ENCODE data around the gene ICAM1. TPM values are rescaled to one million over a fixed set of nuclear protein-coding genes. Genes with fewer than 3 reads are reported as not detected.

ICAM1 gene
- total and polyA plus RNA-seq, 8 donors = 2.3 to 15.6 (median 8.7) TPM

DNA sequence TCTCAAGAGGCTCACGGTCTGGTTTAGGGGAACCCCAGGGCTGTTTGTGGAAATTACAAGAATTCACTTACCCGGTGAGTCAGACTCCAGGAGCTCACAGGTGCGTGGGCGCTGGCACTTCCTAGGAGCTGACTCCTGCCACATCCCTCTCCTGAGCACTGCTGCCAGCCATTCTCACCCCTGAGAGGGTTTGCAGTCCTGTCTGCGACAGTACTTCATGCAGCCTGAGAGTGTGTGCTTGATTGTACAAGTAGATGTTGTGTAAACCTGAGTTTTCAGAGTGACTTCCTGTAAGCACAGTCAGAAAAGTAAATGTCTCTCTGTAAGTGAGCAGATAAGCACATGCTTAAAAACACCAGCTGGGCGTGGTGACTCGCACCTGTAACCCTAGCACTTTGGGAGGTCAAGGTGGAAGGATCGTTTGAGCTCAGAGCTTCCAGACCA, 10.8 kb upstream of the ICAM1 start:
- H3K4me1 ChIP-seq = peaks cover 10 to 33% (median 21%) of the 10 kb centered on the region in 4 donors
- H3K27me3 ChIP-seq = no peaks in the 10 kb centered on the region
- peak overlapping the region; percentile 9 to 78 (median 67) for H3K27ac ChIP-seq
- H3K36me3 ChIP-seq = peaks cover 32 to 48% (median 40%) of the 10 kb centered on the region in 4 donors
- peak overlapping the region in 1 of 4 donors; percentile 34 for H3K4me3 ChIP-seq
- WGBS, 5 donors = 23 to 49% (median 39%) methylated on average over 8 of the region's 8 CpGs
- TF ChIP-seq POLR2AphosphoS5 (IDR thresholded peaks at IDR 0.05) = peak in 2 of 3 donors; percentile 52 to 75
- TF ChIP-seq, protein P1, sequence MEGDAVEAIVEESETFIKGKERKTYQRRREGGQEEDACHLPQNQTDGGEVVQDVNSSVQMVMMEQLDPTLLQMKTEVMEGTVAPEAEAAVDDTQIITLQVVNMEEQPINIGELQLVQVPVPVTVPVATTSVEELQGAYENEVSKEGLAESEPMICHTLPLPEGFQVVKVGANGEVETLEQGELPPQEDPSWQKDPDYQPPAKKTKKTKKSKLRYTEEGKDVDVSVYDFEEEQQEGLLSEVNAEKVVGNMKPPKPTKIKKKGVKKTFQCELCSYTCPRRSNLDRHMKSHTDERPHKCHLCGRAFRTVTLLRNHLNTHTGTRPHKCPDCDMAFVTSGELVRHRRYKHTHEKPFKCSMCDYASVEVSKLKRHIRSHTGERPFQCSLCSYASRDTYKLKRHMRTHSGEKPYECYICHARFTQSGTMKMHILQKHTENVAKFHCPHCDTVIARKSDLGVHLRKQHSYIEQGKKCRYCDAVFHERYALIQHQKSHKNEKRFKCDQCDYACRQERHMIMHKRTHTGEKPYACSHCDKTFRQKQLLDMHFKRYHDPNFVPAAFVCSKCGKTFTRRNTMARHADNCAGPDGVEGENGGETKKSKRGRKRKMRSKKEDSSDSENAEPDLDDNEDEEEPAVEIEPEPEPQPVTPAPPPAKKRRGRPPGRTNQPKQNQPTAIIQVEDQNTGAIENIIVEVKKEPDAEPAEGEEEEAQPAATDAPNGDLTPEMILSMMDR (IDR thresholded peaks at IDR 0.05) = no peak
- intact Hi-C loops (cut with DNase I; ENCODE audit: low total_unique reads) = no loop called here
- peak; percentile 44 to 53 for DNase-seq
- no peaks in the 10 kb centered on the region for H3K9me3 ChIP-seq

DNA sequence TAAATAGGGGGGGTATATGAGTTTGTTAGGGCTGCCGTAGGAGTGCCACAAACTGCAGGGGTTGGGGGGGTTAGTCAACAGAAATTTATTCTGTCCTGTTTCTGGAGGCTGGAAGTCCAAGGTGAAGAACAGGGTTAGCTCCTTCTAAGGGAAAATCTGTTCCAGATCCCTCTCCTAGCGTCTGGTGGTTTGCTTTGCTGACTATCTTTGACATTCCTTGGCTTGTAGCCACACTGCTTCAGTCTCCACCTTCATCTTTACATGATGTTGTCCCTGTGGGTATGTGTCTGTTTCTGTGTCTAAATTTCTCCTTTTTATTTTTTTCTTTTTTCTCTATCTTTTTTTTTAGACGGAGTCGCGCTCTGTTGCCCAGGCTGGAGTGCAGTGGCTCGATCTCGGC, 8.1 kb upstream of the ICAM1 start:
- no peak for DNase-seq
- WGBS, 5 donors = 73 to 81% (median 76%) methylated on average over 7 of the region's 7 CpGs
- H3K9me3 ChIP-seq = no peaks in the 10 kb centered on the region
- no peak for TF ChIP-seq POLR2AphosphoS5 (IDR thresholded peaks at IDR 0.05)
- no peaks in the 10 kb centered on the region for H3K27me3 ChIP-seq
- H3K27ac ChIP-seq = no peak overlapping the region
- intact Hi-C loops (cut with DNase I; ENCODE audit: low total_unique reads) = no loop called here
- no peak overlapping the region for H3K4me3 ChIP-seq
- peaks cover 10 to 22% (median 14%) of the 10 kb centered on the region in 4 donors for H3K36me3 ChIP-seq
- peaks cover 10 to 33% (median 21%) of the 10 kb centered on the region in 4 donors for H3K4me1 ChIP-seq

DNA sequence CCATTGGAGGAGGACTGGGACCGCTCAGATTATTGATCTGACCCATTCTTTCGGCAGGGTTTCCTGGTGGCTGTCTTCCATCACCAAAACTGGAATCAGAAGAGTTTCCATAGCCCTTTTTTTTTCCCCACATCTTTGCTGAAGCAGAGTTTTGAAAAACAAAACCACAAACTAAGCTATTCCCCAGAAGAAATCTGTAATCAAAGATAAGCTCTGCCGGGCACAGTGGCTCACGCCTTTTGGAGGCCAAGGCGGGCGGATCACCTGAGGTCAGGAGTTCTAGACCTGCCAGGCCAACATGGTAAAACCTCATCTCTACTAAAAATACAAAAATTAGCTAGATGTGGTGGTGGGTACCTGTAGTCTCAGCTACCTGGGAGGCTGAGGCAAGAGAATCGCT, 4.2 kb upstream of the ICAM1 start:
- H3K4me1 ChIP-seq = peaks cover 13 to 26% (median 20%) of the 10 kb centered on the region in 4 donors
- H3K27me3 ChIP-seq = peaks cover 0 to 31% (median 0%) of the 10 kb centered on the region in 3 donors
- WGBS, 5 donors = 62 to 74% (median 66%) methylated on average over 7 of the region's 7 CpGs
- intact Hi-C loops (cut with DNase I; ENCODE audit: low total_unique reads) = loop anchor here (5.0 kb wide), 1 partner anchor 126 kb away; no protein-coding TSS in a partner anchor
- no peak overlapping the region for H3K27ac ChIP-seq
- H3K9me3 ChIP-seq = no peaks in the 10 kb centered on the region
- no peak for DNase-seq
- no peaks in the 10 kb centered on the region for H3K36me3 ChIP-seq
- no peak overlapping the region for H3K4me3 ChIP-seq
- TF ChIP-seq POLR2AphosphoS5 (IDR thresholded peaks at IDR 0.05) (no peak), POLR2A (IDR thresholded peaks at IDR 0.05) (no peak), EP300 (IDR thresholded peaks at IDR 0.05) (no peak)
- TF ChIP-seq, protein P1 (IDR thresholded peaks at IDR 0.05) = no peak

DNA sequence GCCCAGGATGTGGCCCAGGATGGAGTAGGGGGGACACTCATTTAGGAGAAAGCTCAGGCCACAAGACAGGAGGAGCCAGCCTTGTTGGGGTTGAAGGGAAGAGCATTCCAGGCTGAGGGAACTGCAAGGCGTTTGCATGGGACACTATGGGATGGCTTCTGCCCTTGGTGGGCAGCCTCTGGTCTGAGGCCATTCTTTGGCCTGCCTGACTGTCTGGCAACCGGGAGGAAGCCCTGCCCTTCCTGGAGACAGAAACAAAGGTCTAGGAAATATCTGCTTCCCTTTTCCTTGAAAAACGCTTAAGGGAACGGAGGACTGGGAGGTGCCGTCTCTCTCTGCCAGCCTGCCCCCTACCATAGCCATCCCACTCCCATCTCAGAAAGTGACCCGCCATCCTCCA, 2.8 kb upstream of the ICAM1 start:
- no peaks in the 10 kb centered on the region for H3K36me3 ChIP-seq
- intact Hi-C loops (cut with DNase I; ENCODE audit: low total_unique reads) = loop anchor here (5.0 kb wide), 1 partner anchor 124 kb away; no protein-coding TSS in a partner anchor
- H3K27ac ChIP-seq = peak overlapping the region in 3 of 5 donors; percentile 41 to 89 (median 56)
- H3K4me1 ChIP-seq = peaks cover 16 to 38% (median 22%) of the 10 kb centered on the region in 4 donors
- H3K4me3 ChIP-seq = no peak overlapping the region
- no peaks in the 10 kb centered on the region for H3K9me3 ChIP-seq
- WGBS, 5 donors = 67 to 73% (median 72%) methylated on average over 6 of the region's 6 CpGs
- TF ChIP-seq POLR2AphosphoS5 (IDR thresholded peaks at IDR 0.05) (peak in 1 of 3 donors; percentile 12), EP300 (IDR thresholded peaks at IDR 0.05) (no peak)
- no peak for DNase-seq
- H3K27me3 ChIP-seq = peaks cover 0 to 35% (median 0%) of the 10 kb centered on the region in 3 donors

DNA sequence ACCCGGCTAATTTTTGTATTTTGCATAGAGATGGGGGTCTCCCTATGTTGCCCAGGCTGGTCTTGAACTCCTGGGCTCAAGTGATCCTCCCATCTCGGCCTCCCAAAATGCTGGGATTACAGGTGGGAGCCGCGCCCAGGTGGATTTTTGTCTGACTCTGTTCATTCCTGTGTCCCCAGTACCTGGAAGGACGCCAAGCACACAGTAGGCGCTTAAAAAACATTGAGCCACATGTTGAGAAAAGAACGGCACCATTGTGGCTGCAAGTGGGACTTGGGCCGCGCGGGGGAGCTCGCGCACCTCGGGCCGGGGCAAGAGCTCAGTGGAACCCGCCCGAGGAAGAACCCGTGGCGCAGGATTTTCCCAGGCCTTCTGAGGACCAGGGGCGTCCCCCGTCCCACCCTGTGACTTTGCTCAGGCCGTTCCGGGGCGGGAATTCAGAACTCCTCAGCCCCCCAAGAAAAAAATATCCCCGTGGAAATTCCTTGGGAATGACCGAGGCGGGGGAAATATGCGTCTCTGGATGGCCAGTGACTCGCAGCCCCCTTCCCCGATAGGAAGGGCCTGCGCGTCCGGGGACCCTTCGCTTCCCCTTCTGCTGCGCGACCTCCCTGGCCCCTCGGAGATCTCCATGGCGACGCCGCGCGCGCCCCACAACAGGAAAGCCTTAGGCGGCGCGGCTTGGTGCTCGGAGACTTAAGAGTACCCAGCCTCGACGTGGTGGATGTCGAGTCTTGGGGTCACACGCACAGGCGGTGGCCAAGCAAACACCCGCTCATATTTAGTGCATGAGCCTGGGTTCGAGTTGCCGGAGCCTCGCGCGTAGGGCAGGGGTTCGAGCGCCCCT, 1.4 kb upstream of the ICAM1 start:
- peak; percentile 88 to 93 for DNase-seq
- H3K4me3 ChIP-seq = peak overlapping the region; percentile 39 to 68 (median 44)
- TF ChIP-seq POLR2AphosphoS5 (IDR thresholded peaks at IDR 0.05) (peak in 1 of 3 donors; percentile 3), EP300 (IDR thresholded peaks at IDR 0.05) (no peak)
- TF ChIP-seq, protein P1 (IDR thresholded peaks at IDR 0.05) = peak in 5 of 7 experiments; percentile 86 to 92 (median 90)
- H3K36me3 ChIP-seq = peaks cover 0 to 6% (median 2%) of the 10 kb centered on the region in 4 donors
- H3K9me3 ChIP-seq = no peaks in the 10 kb centered on the region
- H3K27me3 ChIP-seq = peaks cover 0 to 35% (median 0%) of the 10 kb centered on the region in 3 donors
- 2 to 6% (median 5%) methylated on average over 14 to 59 of the region's 59 CpGs for WGBS, 5 donors
- H3K27ac ChIP-seq = peak overlapping the region; percentile 67 to 92 (median 85)
- H3K4me1 ChIP-seq = peaks cover 16 to 38% (median 27%) of the 10 kb centered on the region in 4 donors
- intact Hi-C loops (cut with DNase I; ENCODE audit: low total_unique reads) = loop anchor here (5.0 kb wide), 1 partner anchor 123 kb away; no protein-coding TSS in a partner anchor
